ENCODE data around the gene SHISA7. TPM values are rescaled to one million over a fixed set of nuclear protein-coding genes. Genes with fewer than 3 reads are reported as not detected.

The SHISA7 gene
- total RNA-seq, 2 experiments from 2014 or later: not detected

DNA sequence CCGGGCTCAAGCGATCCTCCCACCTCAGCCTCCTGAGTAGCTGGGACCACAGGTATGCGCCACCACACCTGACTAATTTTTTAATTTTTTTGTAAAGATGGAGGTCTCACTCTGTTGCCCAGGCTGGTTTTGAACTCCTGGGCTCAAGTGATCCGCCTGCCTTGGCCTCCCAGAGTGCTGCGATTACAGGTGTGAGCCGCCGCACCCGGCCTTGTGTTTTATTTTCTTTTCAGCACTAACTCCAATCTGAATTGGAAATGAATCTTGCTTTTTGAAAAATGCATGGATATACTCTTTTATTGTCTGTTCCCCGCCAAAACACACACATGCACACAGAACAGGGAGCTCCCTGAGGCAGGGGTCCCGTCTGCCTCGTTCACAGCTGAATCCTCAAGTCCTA lies 19.6 kb upstream of the SHISA7 start:
- intact Hi-C loops (cut with micrococcal nuclease): no loop called here

GRCh38 chr19:55461974-55462626 lies 19.0 kb upstream of the SHISA7 start:
- no peaks in the 10 kb centered on the region for H3K27me3 Mint-ChIP-seq
- H3K9me3 Mint-ChIP-seq: no peaks in the 10 kb centered on the region
- intact Hi-C loops (cut with micrococcal nuclease): no loop called here
- ChIA-PET POLR2A (interaction anchor here (1.5 kb wide), 1 partner anchor 40 kb away, joined by 3 read pairs; no protein-coding TSS in a partner anchor), CTCF (interaction anchor here (0.9 to 2.4 kb wide), 5 partner anchors 42 to 374 kb away, joined by 3 to 18 read pairs (median 4); no protein-coding TSS in a partner anchor)
- peaks cover 15% of the 10 kb centered on the region for H3K4me1 Mint-ChIP-seq (ENCODE audit: low read depth)
- peak overlapping the region; percentile 86 for H3K4me3 Mint-ChIP-seq
- TF ChIP-seq, protein P1, sequence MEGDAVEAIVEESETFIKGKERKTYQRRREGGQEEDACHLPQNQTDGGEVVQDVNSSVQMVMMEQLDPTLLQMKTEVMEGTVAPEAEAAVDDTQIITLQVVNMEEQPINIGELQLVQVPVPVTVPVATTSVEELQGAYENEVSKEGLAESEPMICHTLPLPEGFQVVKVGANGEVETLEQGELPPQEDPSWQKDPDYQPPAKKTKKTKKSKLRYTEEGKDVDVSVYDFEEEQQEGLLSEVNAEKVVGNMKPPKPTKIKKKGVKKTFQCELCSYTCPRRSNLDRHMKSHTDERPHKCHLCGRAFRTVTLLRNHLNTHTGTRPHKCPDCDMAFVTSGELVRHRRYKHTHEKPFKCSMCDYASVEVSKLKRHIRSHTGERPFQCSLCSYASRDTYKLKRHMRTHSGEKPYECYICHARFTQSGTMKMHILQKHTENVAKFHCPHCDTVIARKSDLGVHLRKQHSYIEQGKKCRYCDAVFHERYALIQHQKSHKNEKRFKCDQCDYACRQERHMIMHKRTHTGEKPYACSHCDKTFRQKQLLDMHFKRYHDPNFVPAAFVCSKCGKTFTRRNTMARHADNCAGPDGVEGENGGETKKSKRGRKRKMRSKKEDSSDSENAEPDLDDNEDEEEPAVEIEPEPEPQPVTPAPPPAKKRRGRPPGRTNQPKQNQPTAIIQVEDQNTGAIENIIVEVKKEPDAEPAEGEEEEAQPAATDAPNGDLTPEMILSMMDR (IDR thresholded peaks at IDR 0.05): no peak
- no peaks in the 10 kb centered on the region for H3K36me3 Mint-ChIP-seq (ENCODE audit: low read depth)
- no peak for DNase-seq
- ATAC-seq: no peak
- H3K27ac Mint-ChIP-seq: peak overlapping the region; percentile 84

More for the DNA sequence above, 19.6 kb upstream of the SHISA7 start:
- ATAC-seq (no peak), DNase-seq (no peak)
- Mint-ChIP-seq H3K36me3 (ENCODE audit: low read depth) (no peaks in the 10 kb centered on the region), H3K4me1 (ENCODE audit: low read depth) (peaks cover 18% of the 10 kb centered on the region), H3K27ac (no peak overlapping the region), H3K9me3 (no peaks in the 10 kb centered on the region), H3K4me3 (peak overlapping the region; percentile 86), H3K27me3 (no peaks in the 10 kb centered on the region)
- POLR2A ChIA-PET: interaction anchor here (1.5 kb wide), 1 partner anchor 39 kb away, joined by 3 read pairs; no protein-coding TSS in a partner anchor
- TF ChIP-seq, protein P1 (IDR thresholded peaks at IDR 0.05): no peak
- CTCF ChIA-PET: interaction anchor here (1.4 to 2.4 kb wide), 2 partner anchors 41 to 302 kb away, joined by 3 to 11 read pairs; no protein-coding TSS in a partner anchor

- intact Hi-C loops (cut with micrococcal nuclease): no loop called here
- TF ChIP-seq, protein P1 (IDR thresholded peaks at IDR 0.05): no peak
- peak within 1 kb of the TSS; percentile 86 for H3K4me3 Mint-ChIP-seq
- CTCF ChIA-PET: interaction anchor here (0.9 to 1.4 kb wide), 4 partner anchors 43 to 373 kb away, joined by 3 to 18 read pairs (median 4); no protein-coding TSS in a partner anchor
- H3K36me3 Mint-ChIP-seq (ENCODE audit: low read depth): no peaks in the 10 kb centered on the region
- POLR2A ChIA-PET: no interaction called here
- ATAC-seq (peak; percentile 98), DNase-seq (peak; percentile 100)
- no peaks in the 10 kb centered on the region for H3K27me3 Mint-ChIP-seq
- peak within 1 kb of the TSS; percentile 84 for H3K27ac Mint-ChIP-seq
- peaks cover 15% of the 10 kb centered on the region for H3K4me1 Mint-ChIP-seq (ENCODE audit: low read depth)
- no peaks in the 10 kb centered on the region for H3K9me3 Mint-ChIP-seq
These were observed 18.3 kb upstream of the SHISA7 start, which contains the start of gene ISOC2 for GRCh38 chr19:55461259-55461973. TSS of gene ISOC2 (minus strand) at chr19:55461642. CDS start at chr19:55456486, 5,156 bp downstream.

DNA sequence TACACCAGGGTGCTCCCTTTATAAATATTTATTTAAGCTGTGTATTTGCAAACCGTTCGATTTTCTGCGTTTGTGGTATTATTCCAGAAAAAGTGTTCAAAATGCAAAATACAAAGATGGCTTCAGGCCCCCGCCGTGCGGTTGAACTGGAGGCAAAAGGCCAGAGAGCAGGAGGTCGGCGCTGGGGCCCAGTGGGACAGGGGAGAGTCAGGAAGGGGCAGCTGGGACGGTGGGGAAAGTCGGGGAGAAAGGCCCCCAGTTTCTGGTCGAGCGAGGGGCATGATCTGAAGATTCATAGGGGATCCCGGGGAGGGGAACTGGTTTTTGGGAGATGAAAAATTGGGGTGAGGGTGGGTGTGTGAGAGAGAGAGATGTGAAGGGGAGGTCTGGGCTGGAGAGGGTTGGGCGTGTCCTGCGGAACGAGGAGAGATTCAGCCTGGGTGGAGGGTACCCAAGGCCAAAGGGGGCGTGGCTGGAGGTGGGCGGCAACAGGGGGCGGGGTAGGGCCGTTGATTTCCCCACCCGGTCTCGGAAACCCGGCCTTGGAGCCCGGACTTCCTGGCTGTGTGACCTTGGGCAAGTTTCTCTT lies 17.7 kb upstream of the SHISA7 start:
- peak; percentile 71 for DNase-seq
- H3K9me3 Mint-ChIP-seq: no peaks in the 10 kb centered on the region
- ATAC-seq: no peak
- ChIA-PET POLR2A (no interaction called here), CTCF (interaction anchor here (1.4 to 3.3 kb wide), 2 partner anchors 44 to 371 kb away, joined by 3 to 18 read pairs; no protein-coding TSS in a partner anchor)
- H3K4me3 Mint-ChIP-seq: peak overlapping the region; percentile 86
- peaks cover 15% of the 10 kb centered on the region for H3K4me1 Mint-ChIP-seq (ENCODE audit: low read depth)
- TF ChIP-seq, protein P1 (IDR thresholded peaks at IDR 0.05): no peak
- H3K27me3 Mint-ChIP-seq: no peaks in the 10 kb centered on the region
- intact Hi-C loops (cut with micrococcal nuclease): no loop called here
- peak overlapping the region; percentile 84 for H3K27ac Mint-ChIP-seq
- no peaks in the 10 kb centered on the region for H3K36me3 Mint-ChIP-seq (ENCODE audit: low read depth)

Measured in activated CD8-positive, alpha-beta T cell treated with anti-CD3 and anti-CD28 coated beads for 36 hours (primary cell).